HepG2 (cell line): ENCODE data around the gene TBC1D14. TPM values are rescaled to one million over a fixed set of nuclear protein-coding genes. Genes with fewer than 3 reads are reported as not detected.
A peak's percentile ranks its signal among the peaks of the same experiment; 100 is the strongest.

Experiments used
- ATF1 ChIP-seq: IDR thresholded peaks from 2 replicates; pipeline ENCODE4 v1.6.1; 2016; ENCODE audit warnings: mild to moderate bottlenecking, control low read depth
- GLI4 ChIP-seq: sonication (generic); formaldehyde crosslinking; IDR thresholded peaks from 2 replicates; pipeline ENCODE4 v1.5.1; 2020; ENCODE audit warnings: missing genetic modification reagents, mild to moderate bottlenecking, moderate library complexity, borderline replicate concordance
- GPBP1L1 ChIP-seq: sonication (generic); formaldehyde crosslinking; IDR thresholded peaks from 2 replicates; pipeline ENCODE4 v1.5.0; 2020; ENCODE audit warnings: mild to moderate bottlenecking, missing genetic modification reagents
- GRHL1 ChIP-seq: sonication (generic); formaldehyde crosslinking; conservative IDR thresholded peaks from 2 replicates; pipeline ENCODE4 v1.8.0; 2022; ENCODE audit warnings: missing genetic modification reagents
- NFKBIZ ChIP-seq: IDR thresholded peaks from 2 replicates; pipeline ENCODE4 v1.6.1; 2018; ENCODE audit warnings: missing genetic modification reagents, missing compliant biosample characterization
- NRL ChIP-seq: sonication (generic); formaldehyde crosslinking; IDR thresholded peaks from 2 replicates; pipeline ENCODE4 v1.5.0; 2020; ENCODE audit warnings: missing genetic modification reagents, mild to moderate bottlenecking, moderate library complexity, borderline replicate concordance
- SOX6 ChIP-seq, 2 experiments: fragments of 450-650 bp in 1 of 2; sonication (generic) in 1 of 2; formaldehyde crosslinking in 1 of 2; IDR thresholded peaks; 2 replicates each; pipeline versions ENCODE4 v1.4.0 to v1.6.1; 2017 to 2020; ENCODE audit warnings: antibody characterized with exemption in 1 of 2, mild to moderate bottlenecking in 1 of 2, missing genetic modification reagents in 1 of 2
- SP2 ChIP-seq: sonication (generic); formaldehyde crosslinking; IDR thresholded peaks from 2 replicates; pipeline ENCODE4 v1.5.1; 2020; ENCODE audit warnings: mild to moderate bottlenecking, missing genetic modification reagents
- SRSF9 ChIP-seq: fragments of 200-400 bp; formaldehyde crosslinking; IDR thresholded peaks from 2 replicates; pipeline ENCODE4 v1.6.1; 2018; ENCODE audit warnings: borderline replicate concordance, mild to moderate bottlenecking, low read depth, low read length; ENCODE audit not compliant: insufficient read depth, poor library complexity, severe bottlenecking
- YEATS2 ChIP-seq: sonication (generic); formaldehyde crosslinking; IDR thresholded peaks from 2 replicates; pipeline ENCODE4 v1.4.0; 2020; ENCODE audit warnings: missing genetic modification reagents, borderline replicate concordance
- ZFP62 ChIP-seq: sonication (generic); formaldehyde crosslinking; IDR thresholded peaks from 2 replicates; pipeline ENCODE4 v1.4.0; 2020; ENCODE audit warnings: missing genetic modification reagents
- ZNF343 ChIP-seq: sonication (generic); formaldehyde crosslinking; IDR thresholded peaks from 2 replicates; pipeline ENCODE4 v1.4.0; 2020; ENCODE audit warnings: mild to moderate bottlenecking, missing genetic modification reagents
- ZNF547 ChIP-seq: sonication (generic); formaldehyde crosslinking; IDR thresholded peaks from 2 replicates; pipeline ENCODE4 v1.5.1; 2020; ENCODE audit warnings: mild to moderate bottlenecking, missing genetic modification reagents
- polyA plus RNA-seq, 8 experiments: library from polyadenylated mRNA; depleted of rRNA in 3 of 8; stranded (reverse) in 7 of 8; unstranded in 1 of 8; fragments of >200 nt; fragmentation: Illumina TruSeq in 4 of 8; extraction: Trizol in 4 of 8; gene quantifications; 2 replicates each; pipeline versions ENCODE4 v1.2.1 to v1.2.3, GENCODE V29; 2011 to 2016; ENCODE audit warnings: low read depth in 4 of 8, missing spikeins in 1 of 8, mixed read lengths in 1 of 8; ENCODE audit not compliant: insufficient read depth in 1 of 8
- total RNA-seq, 5 experiments: library from RNA; depleted of rRNA; stranded (reverse); fragments of >200 nt; fragmentation: Illumina TruSeq; extraction: Trizol; gene quantifications; 2 replicates each; pipeline ENCODE4 v1.2.3, GENCODE V29; 2016; ENCODE audit warnings: low read depth in 1 of 5
- TF ChIP-seq, protein P1 (sequence below): sonication (generic); formaldehyde crosslinking; IDR thresholded peaks from 2 replicates; pipeline ENCODE4 v1.4.0; 2020; ENCODE audit warnings: missing genetic modification reagents
- TF ChIP-seq, protein P2 (sequence below): sonication (generic); formaldehyde crosslinking; IDR thresholded peaks from 2 replicates; pipeline ENCODE4 v1.5.0; 2020; ENCODE audit warnings: mild to moderate bottlenecking, missing genetic modification reagents, borderline replicate concordance
- TF ChIP-seq, protein P3 (sequence below): sonication (generic); formaldehyde crosslinking; IDR thresholded peaks from 2 replicates; pipeline ENCODE4 v1.4.0; 2020; ENCODE audit warnings: low read depth, mild to moderate bottlenecking, missing genetic modification reagents

TBC1D14 gene
- total and polyA plus RNA-seq, 2 of the 13 experiments (the other 11 are each of a cell fraction or from before 2014, with no cell fraction given) = 29.5 to 46.5 TPM

DNA sequence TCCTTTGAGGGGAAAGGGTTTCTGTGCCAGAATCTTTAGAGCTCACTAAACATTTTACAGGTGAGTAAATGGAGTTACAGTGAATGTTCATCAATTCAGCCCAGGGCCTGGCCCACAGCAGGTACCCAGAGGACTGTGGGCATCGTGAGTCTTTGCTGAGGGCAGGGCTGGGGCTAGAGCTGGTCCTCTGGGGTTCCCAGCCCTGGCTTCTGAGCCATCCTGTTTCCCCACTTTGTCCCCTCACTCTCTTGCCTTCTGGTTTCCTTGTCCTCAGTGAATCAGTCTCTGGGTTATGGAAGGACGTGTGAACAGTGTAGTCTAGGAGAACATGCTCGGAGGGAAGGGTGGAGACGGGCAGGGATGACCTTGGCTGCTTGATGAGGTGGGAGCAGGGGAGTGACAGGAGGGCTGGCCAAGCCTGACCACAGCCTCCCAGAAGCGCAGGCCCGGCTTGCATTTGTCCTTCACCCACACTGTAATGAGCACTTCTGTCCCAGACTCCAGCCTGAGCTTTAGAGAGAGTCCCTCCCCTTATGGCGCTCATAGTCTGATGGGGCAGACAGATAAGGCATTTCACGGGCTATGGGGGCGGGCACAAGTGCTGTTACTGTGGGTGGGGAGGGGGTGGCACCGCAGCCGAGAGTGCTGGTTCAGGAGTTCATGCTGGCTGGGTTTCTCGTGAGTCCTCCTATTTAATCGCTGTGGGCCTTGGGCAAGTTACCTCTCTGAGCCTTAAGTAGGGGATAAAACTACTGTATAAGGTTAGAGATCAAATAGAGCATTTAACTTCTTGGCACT lies 17.3 kb downstream of the TBC1D14 start (continued):
- TF ChIP-seq GRHL1 (CRISPR knock-in tag) = no peak
- TF ChIP-seq, protein P1, sequence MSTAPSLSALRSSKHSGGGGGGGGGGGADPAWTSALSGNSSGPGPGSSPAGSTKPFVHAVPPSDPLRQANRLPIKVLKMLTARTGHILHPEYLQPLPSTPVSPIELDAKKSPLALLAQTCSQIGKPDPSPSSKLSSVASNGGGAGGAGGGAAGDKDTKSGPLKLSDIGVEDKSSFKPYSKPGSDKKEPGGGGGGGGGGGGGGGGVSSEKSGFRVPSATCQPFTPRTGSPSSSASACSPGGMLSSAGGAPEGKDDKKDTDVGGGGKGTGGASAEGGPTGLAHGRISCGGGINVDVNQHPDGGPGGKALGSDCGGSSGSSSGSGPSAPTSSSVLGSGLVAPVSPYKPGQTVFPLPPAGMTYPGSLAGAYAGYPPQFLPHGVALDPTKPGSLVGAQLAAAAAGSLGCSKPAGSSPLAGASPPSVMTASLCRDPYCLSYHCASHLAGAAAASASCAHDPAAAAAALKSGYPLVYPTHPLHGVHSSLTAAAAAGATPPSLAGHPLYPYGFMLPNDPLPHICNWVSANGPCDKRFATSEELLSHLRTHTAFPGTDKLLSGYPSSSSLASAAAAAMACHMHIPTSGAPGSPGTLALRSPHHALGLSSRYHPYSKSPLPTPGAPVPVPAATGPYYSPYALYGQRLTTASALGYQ (CRISPR knock-in tag) = no peak
- no peak for TF ChIP-seq NFKBIZ
- no peak for TF ChIP-seq SOX6 (IDR thresholded peaks at IDR 0.05)
- TF ChIP-seq SOX6 (CRISPR knock-in tag; IDR thresholded peaks at IDR 0.05) = peak; percentile 53; the same call in 1 of the 2 replicates
- no peak for TF ChIP-seq NRL
- TF ChIP-seq, protein P2, sequence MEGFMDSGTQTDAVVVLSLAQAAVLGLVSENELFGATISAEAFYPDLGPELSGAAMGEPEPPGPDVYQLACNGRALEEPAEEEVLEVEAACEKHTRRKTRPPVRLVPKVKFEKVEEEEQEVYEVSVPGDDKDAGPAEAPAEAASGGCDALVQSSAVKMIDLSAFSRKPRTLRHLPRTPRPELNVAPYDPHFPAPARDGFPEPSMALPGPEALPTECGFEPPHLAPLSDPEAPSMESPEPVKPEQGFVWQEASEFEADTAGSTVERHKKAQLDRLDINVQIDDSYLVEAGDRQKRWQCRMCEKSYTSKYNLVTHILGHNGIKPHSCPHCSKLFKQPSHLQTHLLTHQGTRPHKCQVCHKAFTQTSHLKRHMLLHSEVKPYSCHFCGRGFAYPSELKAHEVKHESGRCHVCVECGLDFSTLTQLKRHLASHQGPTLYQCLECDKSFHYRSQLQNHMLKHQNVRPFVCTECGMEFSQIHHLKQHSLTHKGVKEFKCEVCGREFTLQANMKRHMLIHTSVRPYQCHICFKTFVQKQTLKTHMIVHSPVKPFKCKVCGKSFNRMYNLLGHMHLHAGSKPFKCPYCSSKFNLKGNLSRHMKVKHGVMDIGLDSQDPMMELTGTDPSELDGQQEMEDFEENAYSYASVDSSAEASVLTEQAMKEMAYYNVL (CRISPR knock-in tag) = 0 out of 2 replicates have a peak, but pooled peaks have one; percentile 33
- no peak for TF ChIP-seq GPBP1L1 (CRISPR knock-in tag)
- TF ChIP-seq, protein P3, sequence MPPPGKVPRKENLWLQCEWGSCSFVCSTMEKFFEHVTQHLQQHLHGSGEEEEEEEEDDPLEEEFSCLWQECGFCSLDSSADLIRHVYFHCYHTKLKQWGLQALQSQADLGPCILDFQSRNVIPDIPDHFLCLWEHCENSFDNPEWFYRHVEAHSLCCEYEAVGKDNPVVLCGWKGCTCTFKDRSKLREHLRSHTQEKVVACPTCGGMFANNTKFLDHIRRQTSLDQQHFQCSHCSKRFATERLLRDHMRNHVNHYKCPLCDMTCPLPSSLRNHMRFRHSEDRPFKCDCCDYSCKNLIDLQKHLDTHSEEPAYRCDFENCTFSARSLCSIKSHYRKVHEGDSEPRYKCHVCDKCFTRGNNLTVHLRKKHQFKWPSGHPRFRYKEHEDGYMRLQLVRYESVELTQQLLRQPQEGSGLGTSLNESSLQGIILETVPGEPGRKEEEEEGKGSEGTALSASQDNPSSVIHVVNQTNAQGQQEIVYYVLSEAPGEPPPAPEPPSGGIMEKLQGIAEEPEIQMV (CRISPR knock-in tag) = no peak
- TF ChIP-seq ZNF343 (CRISPR knock-in tag) = no peak
- no peak for TF ChIP-seq ZNF547 (CRISPR knock-in tag)
- no peak for TF ChIP-seq YEATS2 (CRISPR knock-in tag)
- no peak for TF ChIP-seq SP2
- no peak for TF ChIP-seq SRSF9
- TF ChIP-seq ATF1 (CRISPR knock-in tag) = no peak
- no peak for TF ChIP-seq ZFP62
- no peak for TF ChIP-seq GLI4 (CRISPR knock-in tag)
